Measurements from ENCODE around the gene WDR4.

The WDR4 gene

DNA sequence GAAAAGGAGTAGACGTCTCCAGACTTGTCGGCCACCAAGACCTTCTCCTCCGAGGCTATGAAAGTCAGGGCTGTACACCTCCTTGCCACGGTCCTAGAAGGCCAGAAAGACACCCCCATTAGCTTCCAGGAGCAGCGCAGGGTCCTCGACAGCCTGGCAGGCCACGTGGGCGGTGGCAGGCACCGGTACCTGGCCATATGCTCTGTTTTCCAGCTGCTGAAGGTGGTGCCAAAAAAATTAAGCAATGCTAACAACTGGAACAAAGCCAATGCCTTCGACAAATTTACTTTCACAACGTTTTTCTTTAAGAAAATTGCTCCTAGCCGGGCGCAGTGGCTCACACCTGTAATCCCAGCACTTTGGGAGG lies 15.9 kb downstream of the WDR4 start:
- TF ChIP-seq, protein P1, sequence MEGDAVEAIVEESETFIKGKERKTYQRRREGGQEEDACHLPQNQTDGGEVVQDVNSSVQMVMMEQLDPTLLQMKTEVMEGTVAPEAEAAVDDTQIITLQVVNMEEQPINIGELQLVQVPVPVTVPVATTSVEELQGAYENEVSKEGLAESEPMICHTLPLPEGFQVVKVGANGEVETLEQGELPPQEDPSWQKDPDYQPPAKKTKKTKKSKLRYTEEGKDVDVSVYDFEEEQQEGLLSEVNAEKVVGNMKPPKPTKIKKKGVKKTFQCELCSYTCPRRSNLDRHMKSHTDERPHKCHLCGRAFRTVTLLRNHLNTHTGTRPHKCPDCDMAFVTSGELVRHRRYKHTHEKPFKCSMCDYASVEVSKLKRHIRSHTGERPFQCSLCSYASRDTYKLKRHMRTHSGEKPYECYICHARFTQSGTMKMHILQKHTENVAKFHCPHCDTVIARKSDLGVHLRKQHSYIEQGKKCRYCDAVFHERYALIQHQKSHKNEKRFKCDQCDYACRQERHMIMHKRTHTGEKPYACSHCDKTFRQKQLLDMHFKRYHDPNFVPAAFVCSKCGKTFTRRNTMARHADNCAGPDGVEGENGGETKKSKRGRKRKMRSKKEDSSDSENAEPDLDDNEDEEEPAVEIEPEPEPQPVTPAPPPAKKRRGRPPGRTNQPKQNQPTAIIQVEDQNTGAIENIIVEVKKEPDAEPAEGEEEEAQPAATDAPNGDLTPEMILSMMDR (IDR thresholded peaks at IDR 0.05; ENCODE audit: insufficient read depth, low read depth, low read length, missing control alignments): no peak
- DNase-seq (ENCODE audit: low read depth): no peak
- H3K4me3 ChIP-seq (ENCODE audit: low read depth, low read length): no peak overlapping the region

DNA sequence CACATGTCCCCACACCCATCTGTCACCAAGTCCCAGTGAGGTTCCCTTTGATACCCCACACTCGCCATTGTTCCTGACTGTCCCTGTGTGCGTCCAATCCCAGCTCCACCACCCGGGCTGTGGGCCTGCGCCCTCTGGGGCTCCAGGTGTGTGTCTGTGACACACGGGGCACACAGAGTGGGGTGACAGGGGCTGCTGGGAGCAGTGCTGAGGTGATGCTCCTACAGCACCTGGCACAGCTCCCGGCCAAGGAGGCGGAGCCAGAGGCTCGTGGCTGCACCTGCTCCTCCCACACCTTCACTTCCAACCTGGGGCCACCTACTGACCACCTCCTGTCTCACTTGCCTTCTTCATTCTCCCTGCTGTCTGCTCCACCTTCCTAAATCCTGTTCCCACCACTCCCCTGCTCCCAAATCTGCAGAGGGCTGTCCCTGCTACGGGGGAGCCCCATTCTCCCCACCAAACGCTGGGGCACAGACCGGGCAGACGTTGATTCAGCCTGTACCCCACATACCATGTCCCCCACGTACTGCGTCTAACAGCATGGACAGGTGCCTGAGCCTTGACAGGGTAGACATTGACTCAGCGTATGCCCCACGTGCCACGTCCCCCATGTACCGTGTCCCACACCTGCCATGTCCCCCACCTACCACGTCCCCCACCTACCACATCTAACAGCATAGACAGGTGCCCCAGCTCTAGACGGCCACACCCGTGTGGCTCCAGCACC lies 16.4 kb downstream of the WDR4 start:
- no peak overlapping the region for H3K4me3 ChIP-seq (ENCODE audit: low read depth, low read length)
- no peak for DNase-seq (ENCODE audit: low read depth)
- TF ChIP-seq, protein P1 (IDR thresholded peaks at IDR 0.05; ENCODE audit: insufficient read depth, low read depth, low read length, missing control alignments): no peak

DNA sequence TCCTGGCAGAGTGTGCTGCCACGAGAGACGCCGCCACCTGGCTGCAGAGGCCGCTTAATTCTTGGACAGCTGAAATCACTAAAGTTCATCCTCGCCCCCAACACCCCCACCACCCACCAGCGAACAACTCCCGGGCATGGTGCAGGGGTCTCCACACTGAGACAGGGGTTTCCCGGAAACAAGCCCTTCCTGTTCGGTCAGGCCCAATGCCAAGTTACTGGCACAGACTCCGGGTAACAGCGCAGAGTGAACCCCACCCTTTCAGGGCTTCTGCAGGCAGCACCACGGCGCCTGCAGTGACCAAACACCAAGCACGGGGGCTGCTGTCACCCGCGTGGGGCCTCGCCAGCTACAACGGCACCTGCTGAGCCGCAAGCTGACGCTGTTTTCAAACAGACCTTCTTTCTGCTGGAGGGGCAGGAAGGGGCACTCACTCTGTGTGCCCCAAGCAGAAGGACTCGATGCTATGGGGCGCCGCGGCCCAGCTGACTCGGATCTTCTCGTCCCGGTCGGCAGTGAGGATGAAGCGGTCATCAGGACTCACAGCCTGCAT lies 17.4 kb downstream of the WDR4 start:
- no peak overlapping the region for H3K4me3 ChIP-seq (ENCODE audit: low read depth, low read length)
- DNase-seq (ENCODE audit: low read depth): no peak
- TF ChIP-seq, protein P1 (IDR thresholded peaks at IDR 0.05; ENCODE audit: insufficient read depth, low read depth, low read length, missing control alignments): no peak

DNA sequence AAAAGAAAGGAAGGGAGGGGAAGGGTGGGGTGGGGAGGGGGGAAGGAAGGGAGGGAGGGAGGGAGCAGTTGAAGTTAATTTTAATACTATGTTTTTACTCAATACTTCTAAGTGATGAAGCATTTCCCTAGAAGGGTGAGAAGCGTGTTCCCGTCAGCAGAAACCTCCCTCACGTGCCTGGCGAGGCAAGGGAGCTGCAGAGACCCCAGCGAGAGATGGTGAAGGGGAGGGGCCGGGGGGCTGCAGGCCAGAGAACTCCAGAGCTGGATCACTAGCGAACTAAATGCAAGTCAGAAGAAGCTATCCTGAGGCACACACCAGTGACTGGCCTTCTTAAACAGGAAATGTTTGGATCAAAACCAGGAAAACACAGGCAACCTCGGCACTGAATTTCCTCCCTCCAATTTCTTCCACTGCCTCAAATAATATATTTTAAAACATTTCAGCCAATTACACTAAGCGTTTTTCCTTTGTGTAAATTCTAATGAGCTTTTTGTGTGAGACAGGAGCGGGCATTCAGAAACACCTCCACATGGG lies 18.0 kb downstream of the WDR4 start:
- TF ChIP-seq, protein P1 (IDR thresholded peaks at IDR 0.05; ENCODE audit: insufficient read depth, low read depth, low read length, missing control alignments): no peak
- DNase-seq (ENCODE audit: low read depth): no peak
- H3K4me3 ChIP-seq (ENCODE audit: low read depth, low read length): no peak overlapping the region

DNA sequence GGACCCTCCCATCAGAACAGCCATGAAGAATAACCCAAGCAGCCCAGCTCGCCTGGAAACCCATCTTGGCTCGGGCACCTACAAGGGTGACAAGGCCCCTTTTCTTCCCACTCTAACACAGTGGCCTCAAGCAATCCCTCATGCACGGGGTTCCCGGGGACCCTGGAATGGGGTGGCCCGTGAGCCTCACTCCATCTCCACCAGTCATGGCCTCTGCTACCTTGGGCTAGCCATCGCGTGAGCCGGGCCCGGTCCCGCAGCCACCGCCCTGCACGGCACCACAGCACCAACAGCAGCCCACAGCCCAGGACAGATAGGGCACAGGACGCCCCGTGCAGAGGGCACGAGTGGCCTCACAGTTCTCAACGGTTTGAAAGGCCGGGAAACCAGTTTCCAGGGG lies 19.0 kb downstream of the WDR4 start:
- TF ChIP-seq, protein P1 (IDR thresholded peaks at IDR 0.05; ENCODE audit: insufficient read depth, low read depth, low read length, missing control alignments): no peak
- no peak overlapping the region for H3K4me3 ChIP-seq (ENCODE audit: low read depth, low read length)

DNA sequence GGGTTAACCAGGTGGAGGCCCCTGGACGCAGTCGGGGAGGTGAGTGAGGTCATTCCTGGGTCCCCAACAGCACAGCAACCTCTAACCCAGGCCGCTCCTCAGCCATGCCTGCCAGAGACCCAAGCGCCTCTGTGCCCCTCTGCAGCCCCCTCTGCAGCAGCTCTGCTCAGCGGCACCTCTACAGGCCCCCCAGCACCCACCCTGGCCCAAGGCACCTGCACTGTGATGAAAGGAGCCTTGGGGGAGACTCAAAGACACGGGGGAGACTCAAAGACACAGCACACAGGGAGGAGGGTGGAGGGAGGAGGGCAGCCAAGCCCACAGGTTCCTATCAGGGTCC lies 19.5 kb downstream of the WDR4 start:
- TF ChIP-seq, protein P1 (IDR thresholded peaks at IDR 0.05; ENCODE audit: insufficient read depth, low read depth, low read length, missing control alignments): no peak
- no peak overlapping the region for H3K4me3 ChIP-seq (ENCODE audit: low read depth, low read length)
- no peak for DNase-seq (ENCODE audit: low read depth)

More for the DNA sequence above, 19.0 kb downstream of the WDR4 start:
- no peak for DNase-seq (ENCODE audit: low read depth)

All from GM12865 (cell line).